HepG2 (cell line): ENCODE results near the gene RASSF7. TPM values are rescaled to one million over a fixed set of nuclear protein-coding genes. Genes with fewer than 3 reads are reported as not detected.

Experiments used
- ATM ChIP-seq: fragments of 450-650 bp; IDR thresholded peaks from 2 replicates; pipeline ENCODE4 v1.7.1; 2017; ENCODE audit warnings: mild to moderate bottlenecking, borderline replicate concordance
- CBX1 ChIP-seq: IDR thresholded peaks from one replicate; pipeline ENCODE4 v1.6.1; 2016; ENCODE audit warnings: antibody characterized with exemption, low read depth
- MED13 ChIP-seq: sonication (generic); formaldehyde crosslinking; IDR thresholded peaks from 2 replicates; pipeline ENCODE4 v1.5.0; 2020; ENCODE audit warnings: missing genetic modification reagents
- MTF2 ChIP-seq: sonication (generic); formaldehyde crosslinking; IDR thresholded peaks from 2 replicates; pipeline ENCODE4 v1.5.0; 2020; ENCODE audit warnings: missing genetic modification reagents, borderline replicate concordance
- NBN ChIP-seq: fragments of 450-650 bp; conservative IDR thresholded peaks from 2 replicates; pipeline ENCODE4 v1.6.1; 2017
- PAWR ChIP-seq: sonication (generic); formaldehyde crosslinking; IDR thresholded peaks from 2 replicates; pipeline ENCODE4 v1.4.0; 2020; ENCODE audit warnings: missing genetic modification reagents, mild to moderate bottlenecking, borderline replicate concordance
- SPEN ChIP-seq: sonication (generic); formaldehyde crosslinking; IDR thresholded peaks from 2 replicates; pipeline ENCODE4 v1.5.1; 2020; ENCODE audit warnings: low read depth, mild to moderate bottlenecking, missing genetic modification reagents
- TAF1 ChIP-seq: sonication (generic); formaldehyde crosslinking; IDR thresholded peaks from 2 replicates; pipeline ENCODE4 v1.4.0; 2020; ENCODE audit warnings: missing genetic modification reagents
- TBL1XR1 ChIP-seq: fragments of 150-350 bp; IDR thresholded peaks from 2 replicates; pipeline ENCODE4 v1.6.1; 2014; ENCODE audit warnings: borderline replicate concordance, low read length; ENCODE audit not compliant: partially characterized antibody
- TGIF2 ChIP-seq: IDR thresholded peaks from 2 replicates; pipeline ENCODE4 v1.6.1; 2016; ENCODE audit warnings: control low read depth, missing compliant biosample characterization
- ZBTB20 ChIP-seq: sonication (generic); formaldehyde crosslinking; IDR thresholded peaks from 2 replicates; pipeline ENCODE4 v1.8.1; 2023; ENCODE audit warnings: missing genetic modification reagents, low read depth, mild to moderate bottlenecking, borderline replicate concordance
- ZFY ChIP-seq: sonication (generic); formaldehyde crosslinking; IDR thresholded peaks from 2 replicates; pipeline ENCODE4 v1.4.0; 2020; ENCODE audit warnings: missing genetic modification reagents
- ZNF205 ChIP-seq: IDR thresholded peaks from 2 replicates; pipeline ENCODE4 v1.6.1; 2018; ENCODE audit warnings: missing biosample characterization, missing genetic modification reagents
- ZNF251 ChIP-seq: sonication (generic); formaldehyde crosslinking; IDR thresholded peaks from 2 replicates; pipeline ENCODE4 v1.9.0; 2021; ENCODE audit warnings: mild to moderate bottlenecking, missing genetic modification reagents
- ZNF354B ChIP-seq: sonication (generic); formaldehyde crosslinking; IDR thresholded peaks from 2 replicates; pipeline ENCODE4 v1.8.0; 2022; ENCODE audit warnings: mild to moderate bottlenecking, missing genetic modification reagents
- ZNF556 ChIP-seq: sonication (generic); formaldehyde crosslinking; IDR thresholded peaks from 2 replicates; pipeline ENCODE4 v1.4.0; 2020; ENCODE audit warnings: mild to moderate bottlenecking, missing genetic modification reagents, borderline replicate concordance
- ZSCAN31 ChIP-seq: sonication (generic); formaldehyde crosslinking; IDR thresholded peaks from 2 replicates; pipeline ENCODE4 v1.5.0; 2020; ENCODE audit warnings: low read depth, mild to moderate bottlenecking, missing genetic modification reagents
- polyA plus RNA-seq, 8 experiments: library from polyadenylated mRNA; depleted of rRNA in 3 of 8; stranded (reverse) in 7 of 8; unstranded in 1 of 8; fragments of >200 nt; fragmentation: Illumina TruSeq in 4 of 8; extraction: Trizol in 4 of 8; gene quantifications; 2 replicates each; pipeline versions ENCODE4 v1.2.1 to v1.2.3, GENCODE V29; 2011 to 2016; ENCODE audit warnings: low read depth in 4 of 8, missing spikeins in 1 of 8, mixed read lengths in 1 of 8; ENCODE audit not compliant: insufficient read depth in 1 of 8
- total RNA-seq, 5 experiments: library from RNA; depleted of rRNA; stranded (reverse); fragments of >200 nt; fragmentation: Illumina TruSeq; extraction: Trizol; gene quantifications; 2 replicates each; pipeline ENCODE4 v1.2.3, GENCODE V29; 2016; ENCODE audit warnings: low read depth in 1 of 5
- TF ChIP-seq, protein P1 (sequence below): sonication (generic); formaldehyde crosslinking; IDR thresholded peaks from 2 replicates; pipeline ENCODE4 v1.4.0; 2020; ENCODE audit warnings: mild to moderate bottlenecking, missing genetic modification reagents
- TF ChIP-seq, protein P2 (sequence below): sonication (generic); formaldehyde crosslinking; IDR thresholded peaks from 2 replicates; pipeline ENCODE4 v1.5.0; 2020; ENCODE audit warnings: missing genetic modification reagents
- TF ChIP-seq, protein P3 (sequence below): sonication (generic); formaldehyde crosslinking; IDR thresholded peaks from 2 replicates; pipeline ENCODE4 v1.8.0; 2022; ENCODE audit warnings: missing genetic modification reagents, mild to moderate bottlenecking, borderline replicate concordance
- TF ChIP-seq, protein P4 (sequence below): sonication (generic); formaldehyde crosslinking; IDR thresholded peaks from 2 replicates; pipeline ENCODE4 v1.4.0; 2020; ENCODE audit warnings: missing genetic modification reagents

RASSF7 gene
- total and polyA plus RNA-seq, 2 of the 13 experiments (the other 11 are each of a cell fraction or from before 2014, with no cell fraction given), result 20.2 to 28.6 TPM

- TF ChIP-seq, protein P1, sequence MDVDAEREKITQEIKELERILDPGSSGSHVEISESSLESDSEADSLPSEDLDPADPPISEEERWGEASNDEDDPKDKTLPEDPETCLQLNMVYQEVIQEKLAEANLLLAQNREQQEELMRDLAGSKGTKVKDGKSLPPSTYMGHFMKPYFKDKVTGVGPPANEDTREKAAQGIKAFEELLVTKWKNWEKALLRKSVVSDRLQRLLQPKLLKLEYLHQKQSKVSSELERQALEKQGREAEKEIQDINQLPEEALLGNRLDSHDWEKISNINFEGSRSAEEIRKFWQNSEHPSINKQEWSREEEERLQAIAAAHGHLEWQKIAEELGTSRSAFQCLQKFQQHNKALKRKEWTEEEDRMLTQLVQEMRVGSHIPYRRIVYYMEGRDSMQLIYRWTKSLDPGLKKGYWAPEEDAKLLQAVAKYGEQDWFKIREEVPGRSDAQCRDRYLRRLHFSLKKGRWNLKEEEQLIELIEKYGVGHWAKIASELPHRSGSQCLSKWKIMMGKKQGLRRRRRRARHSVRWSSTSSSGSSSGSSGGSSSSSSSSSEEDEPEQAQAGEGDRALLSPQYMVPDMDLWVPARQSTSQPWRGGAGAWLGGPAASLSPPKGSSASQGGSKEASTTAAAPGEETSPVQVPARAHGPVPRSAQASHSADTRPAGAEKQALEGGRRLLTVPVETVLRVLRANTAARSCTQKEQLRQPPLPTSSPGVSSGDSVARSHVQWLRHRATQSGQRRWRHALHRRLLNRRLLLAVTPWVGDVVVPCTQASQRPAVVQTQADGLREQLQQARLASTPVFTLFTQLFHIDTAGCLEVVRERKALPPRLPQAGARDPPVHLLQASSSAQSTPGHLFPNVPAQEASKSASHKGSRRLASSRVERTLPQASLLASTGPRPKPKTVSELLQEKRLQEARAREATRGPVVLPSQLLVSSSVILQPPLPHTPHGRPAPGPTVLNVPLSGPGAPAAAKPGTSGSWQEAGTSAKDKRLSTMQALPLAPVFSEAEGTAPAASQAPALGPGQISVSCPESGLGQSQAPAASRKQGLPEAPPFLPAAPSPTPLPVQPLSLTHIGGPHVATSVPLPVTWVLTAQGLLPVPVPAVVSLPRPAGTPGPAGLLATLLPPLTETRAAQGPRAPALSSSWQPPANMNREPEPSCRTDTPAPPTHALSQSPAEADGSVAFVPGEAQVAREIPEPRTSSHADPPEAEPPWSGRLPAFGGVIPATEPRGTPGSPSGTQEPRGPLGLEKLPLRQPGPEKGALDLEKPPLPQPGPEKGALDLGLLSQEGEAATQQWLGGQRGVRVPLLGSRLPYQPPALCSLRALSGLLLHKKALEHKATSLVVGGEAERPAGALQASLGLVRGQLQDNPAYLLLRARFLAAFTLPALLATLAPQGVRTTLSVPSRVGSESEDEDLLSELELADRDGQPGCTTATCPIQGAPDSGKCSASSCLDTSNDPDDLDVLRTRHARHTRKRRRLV (CRISPR knock-in tag), result no peak
- TF ChIP-seq ZNF205 (CRISPR knock-in tag), result no peak
- TF ChIP-seq, protein P2, sequence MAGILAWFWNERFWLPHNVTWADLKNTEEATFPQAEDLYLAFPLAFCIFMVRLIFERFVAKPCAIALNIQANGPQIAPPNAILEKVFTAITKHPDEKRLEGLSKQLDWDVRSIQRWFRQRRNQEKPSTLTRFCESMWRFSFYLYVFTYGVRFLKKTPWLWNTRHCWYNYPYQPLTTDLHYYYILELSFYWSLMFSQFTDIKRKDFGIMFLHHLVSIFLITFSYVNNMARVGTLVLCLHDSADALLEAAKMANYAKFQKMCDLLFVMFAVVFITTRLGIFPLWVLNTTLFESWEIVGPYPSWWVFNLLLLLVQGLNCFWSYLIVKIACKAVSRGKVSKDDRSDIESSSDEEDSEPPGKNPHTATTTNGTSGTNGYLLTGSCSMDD (CRISPR knock-in tag), result no peak
- peak; percentile 83 for TF ChIP-seq ZSCAN31 (CRISPR knock-in tag)
- TF ChIP-seq MTF2 (CRISPR knock-in tag), result peak; percentile 78; the same call in 1 of the 2 replicates
- no peak for TF ChIP-seq PAWR (CRISPR knock-in tag)
- TF ChIP-seq CBX1, result peak; percentile 18
- peak; percentile 62 for TF ChIP-seq SPEN (CRISPR knock-in tag)
- TF ChIP-seq NBN, result no peak
- TF ChIP-seq ZBTB20 (CRISPR knock-in tag), result no peak
- no peak for TF ChIP-seq MED13 (CRISPR knock-in tag)
- TF ChIP-seq TBL1XR1, result no peak
- TF ChIP-seq, protein P3, sequence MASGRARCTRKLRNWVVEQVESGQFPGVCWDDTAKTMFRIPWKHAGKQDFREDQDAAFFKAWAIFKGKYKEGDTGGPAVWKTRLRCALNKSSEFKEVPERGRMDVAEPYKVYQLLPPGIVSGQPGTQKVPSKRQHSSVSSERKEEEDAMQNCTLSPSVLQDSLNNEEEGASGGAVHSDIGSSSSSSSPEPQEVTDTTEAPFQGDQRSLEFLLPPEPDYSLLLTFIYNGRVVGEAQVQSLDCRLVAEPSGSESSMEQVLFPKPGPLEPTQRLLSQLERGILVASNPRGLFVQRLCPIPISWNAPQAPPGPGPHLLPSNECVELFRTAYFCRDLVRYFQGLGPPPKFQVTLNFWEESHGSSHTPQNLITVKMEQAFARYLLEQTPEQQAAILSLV, result peak; percentile 60; the same call in 1 of the 2 replicates
- TF ChIP-seq ZNF251 (CRISPR knock-in tag), result no peak
- no peak for TF ChIP-seq TAF1 (CRISPR knock-in tag)
- no peak for TF ChIP-seq TGIF2 (CRISPR knock-in tag)
- peak; percentile 80; the same call in 1 of the 2 replicates for TF ChIP-seq ZNF556 (CRISPR knock-in tag)
- peak; percentile 56 for TF ChIP-seq ZFY
- no peak for TF ChIP-seq ATM
- TF ChIP-seq, protein P4, sequence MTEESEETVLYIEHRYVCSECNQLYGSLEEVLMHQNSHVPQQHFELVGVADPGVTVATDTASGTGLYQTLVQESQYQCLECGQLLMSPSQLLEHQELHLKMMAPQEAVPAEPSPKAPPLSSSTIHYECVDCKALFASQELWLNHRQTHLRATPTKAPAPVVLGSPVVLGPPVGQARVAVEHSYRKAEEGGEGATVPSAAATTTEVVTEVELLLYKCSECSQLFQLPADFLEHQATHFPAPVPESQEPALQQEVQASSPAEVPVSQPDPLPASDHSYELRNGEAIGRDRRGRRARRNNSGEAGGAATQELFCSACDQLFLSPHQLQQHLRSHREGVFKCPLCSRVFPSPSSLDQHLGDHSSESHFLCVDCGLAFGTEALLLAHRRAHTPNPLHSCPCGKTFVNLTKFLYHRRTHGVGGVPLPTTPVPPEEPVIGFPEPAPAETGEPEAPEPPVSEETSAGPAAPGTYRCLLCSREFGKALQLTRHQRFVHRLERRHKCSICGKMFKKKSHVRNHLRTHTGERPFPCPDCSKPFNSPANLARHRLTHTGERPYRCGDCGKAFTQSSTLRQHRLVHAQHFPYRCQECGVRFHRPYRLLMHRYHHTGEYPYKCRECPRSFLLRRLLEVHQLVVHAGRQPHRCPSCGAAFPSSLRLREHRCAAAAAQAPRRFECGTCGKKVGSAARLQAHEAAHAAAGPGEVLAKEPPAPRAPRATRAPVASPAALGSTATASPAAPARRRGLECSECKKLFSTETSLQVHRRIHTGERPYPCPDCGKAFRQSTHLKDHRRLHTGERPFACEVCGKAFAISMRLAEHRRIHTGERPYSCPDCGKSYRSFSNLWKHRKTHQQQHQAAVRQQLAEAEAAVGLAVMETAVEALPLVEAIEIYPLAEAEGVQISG (CRISPR knock-in tag), result peak; percentile 70
- no peak for TF ChIP-seq ZNF354B (CRISPR knock-in tag)
These were observed 42.1 kb upstream of the RASSF7 start (continued) for GRCh38 chr11:518463-519202.
